Kidney epithelial cell (primary cell): Measurements from ENCODE around the gene PADI1. TPM values are rescaled to one million over a fixed set of nuclear protein-coding genes. Genes with fewer than 3 reads are reported as not detected.

Source experiments
- DNase-seq: peaks from one replicate; pipeline ENCODE4 v3.0.0-alpha.2; 2010; ENCODE audit warnings: low read depth
- H3K27me3 ChIP-seq: 2 replicates; pipeline ENCODE4 v1.6.0; 2011; ENCODE audit warnings: low read length; ENCODE audit not compliant: control insufficient read depth, insufficient read depth
- H3K36me3 ChIP-seq: 2 replicates; pipeline ENCODE4 v1.5.1; 2011; ENCODE audit warnings: low read length; ENCODE audit not compliant: control insufficient read depth, insufficient read depth
- H3K4me3 ChIP-seq: 2 replicates; pipeline ENCODE4 v1.5.1; 2011; ENCODE audit warnings: low read depth, mild to moderate bottlenecking, control low read depth, low read length
- CTCF ChIP-seq: IDR thresholded peaks from 2 replicates; pipeline ENCODE4 v1.5.1; 2011; ENCODE audit warnings: mild to moderate bottlenecking, moderate library complexity, low read length, control low read depth, inconsistent platforms; ENCODE audit not compliant: insufficient read depth, poor library complexity, severe bottlenecking
- total RNA-seq: library from RNA; depleted of rRNA; stranded (reverse); fragments of >200 nt; gene quantifications from 2 replicates; pipeline ENCODE4 v1.2.3, GENCODE V29; 2015

PADI1 gene
- total RNA-seq, 1 donor from 2014 or later: 2.4 TPM

- no peak for DNase-seq
- no peaks in the 10 kb centered on the region for H3K27me3 ChIP-seq
- no peaks in the 10 kb centered on the region for H3K36me3 ChIP-seq
- H3K4me3 ChIP-seq: no peak overlapping the region
- no peak for TF ChIP-seq CTCF
These were observed 28.4 kb upstream of the PADI1 start for GRCh38 chr1:17176306-17177061.

GRCh38 chr1:17177651-17178050 is 27.3 kb upstream of the PADI1 start:
- DNase-seq: no peak
- TF ChIP-seq CTCF: no peak
- Histone ChIP-seq H3K4me3 (no peak overlapping the region), H3K27me3 (no peaks in the 10 kb centered on the region), H3K36me3 (no peaks in the 10 kb centered on the region)

DNA sequence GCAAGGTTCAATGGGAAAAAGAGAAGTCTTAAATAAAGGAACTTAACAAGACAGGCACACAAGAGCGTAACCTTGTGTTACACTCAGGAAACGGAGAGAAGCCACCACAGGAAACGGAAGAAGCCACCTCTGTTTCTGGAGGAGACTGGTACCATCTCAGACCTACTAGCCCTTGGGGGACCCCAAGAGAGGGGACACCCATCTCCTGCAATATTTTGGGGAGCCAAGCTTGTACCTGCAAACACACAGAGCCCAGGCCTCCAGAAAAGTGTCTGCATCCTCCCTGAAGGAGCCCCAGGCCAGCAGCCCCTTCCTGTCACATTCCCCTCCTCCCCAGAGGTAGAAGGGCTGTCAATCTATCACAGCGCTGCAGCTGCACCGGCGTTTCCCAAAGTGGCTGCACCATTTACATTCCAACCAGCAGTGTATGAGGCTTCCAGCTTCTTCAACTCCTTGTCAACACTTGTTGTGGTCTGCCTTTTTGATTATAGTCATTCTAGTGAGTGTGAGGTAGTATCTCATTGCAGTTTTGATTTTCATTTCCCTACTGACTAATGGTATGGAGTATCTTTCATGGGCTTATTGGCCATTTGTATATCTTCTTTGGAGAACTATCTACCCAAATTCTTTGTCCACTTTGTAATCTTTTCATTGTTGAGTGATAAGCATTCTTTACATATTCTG is 23.0 kb upstream of the PADI1 start:
- no peak for DNase-seq
- Histone ChIP-seq H3K27me3 (no peaks in the 10 kb centered on the region), H3K4me3 (no peak overlapping the region), H3K36me3 (no peaks in the 10 kb centered on the region)
- TF ChIP-seq CTCF: no peak

DNA sequence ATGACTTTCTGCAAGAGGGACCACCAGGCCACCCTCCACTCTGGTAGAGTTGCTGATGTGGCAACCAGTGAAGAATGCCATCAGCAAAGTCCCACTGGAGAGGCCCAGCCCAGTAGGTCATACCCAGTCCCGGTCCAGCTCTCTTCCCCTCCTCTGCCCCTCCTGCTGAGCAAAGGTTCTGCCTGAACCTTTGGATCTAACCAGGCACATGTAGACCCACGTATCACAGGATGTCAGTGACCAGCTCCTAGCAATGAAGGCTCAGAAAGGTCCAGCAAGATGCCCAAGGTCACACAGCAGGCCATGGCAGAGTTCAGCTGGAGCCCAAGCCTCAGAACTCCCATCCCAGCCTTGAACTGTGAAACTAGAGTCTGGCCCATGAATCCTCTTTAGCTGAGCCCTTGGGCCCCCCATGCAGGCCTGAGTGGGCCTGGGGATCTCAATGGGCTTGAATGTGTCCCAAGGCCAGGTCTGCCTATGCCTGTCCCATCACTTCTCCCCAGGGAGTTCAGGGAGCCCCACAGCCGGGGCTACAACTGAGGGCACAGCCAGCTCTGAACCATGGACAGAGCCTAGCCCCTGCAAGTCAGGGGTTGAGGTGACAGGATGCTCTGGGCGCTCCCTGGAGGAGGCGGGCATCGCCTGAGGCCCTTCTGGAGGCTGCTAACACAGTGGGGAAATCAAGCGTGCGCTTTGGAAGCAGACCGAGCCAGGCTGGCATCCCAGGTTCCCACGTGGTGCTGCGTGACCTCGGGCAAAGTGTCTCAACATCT is 21.4 kb upstream of the PADI1 start:
- no peak overlapping the region for H3K4me3 ChIP-seq
- H3K27me3 ChIP-seq: no peaks in the 10 kb centered on the region
- TF ChIP-seq CTCF: no peak
- no peaks in the 10 kb centered on the region for H3K36me3 ChIP-seq
- no peak for DNase-seq

DNA sequence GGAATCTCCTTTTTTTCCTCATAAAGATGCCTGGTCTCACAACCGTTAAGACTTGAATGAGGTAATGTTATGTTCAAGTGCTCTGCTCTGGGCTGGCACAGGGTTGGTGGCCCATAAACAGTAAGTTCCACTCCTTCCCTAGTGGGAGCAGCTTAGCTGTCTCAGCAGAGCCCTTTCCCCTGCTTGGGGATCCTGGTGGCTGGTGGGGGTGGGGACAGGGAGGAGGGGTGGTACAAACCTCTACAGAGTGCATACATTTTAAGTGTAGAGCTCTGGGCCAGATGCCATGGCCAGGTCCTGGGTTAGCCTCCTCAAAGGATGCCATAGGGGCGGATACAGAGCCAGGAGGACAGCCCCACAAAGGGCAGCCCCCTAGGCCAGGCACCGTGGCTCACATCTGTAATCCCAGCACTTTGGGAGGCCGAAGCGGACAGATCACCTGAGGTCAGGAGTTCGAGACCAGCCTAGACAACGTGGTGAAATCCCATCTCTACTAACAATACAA is 20.7 kb upstream of the PADI1 start:
- H3K4me3 ChIP-seq: no peak overlapping the region
- H3K36me3 ChIP-seq: no peaks in the 10 kb centered on the region
- H3K27me3 ChIP-seq: no peaks in the 10 kb centered on the region
- no peak for TF ChIP-seq CTCF
- no peak for DNase-seq
